Measurements from ENCODE around the gene ONECUT2.

DNA sequence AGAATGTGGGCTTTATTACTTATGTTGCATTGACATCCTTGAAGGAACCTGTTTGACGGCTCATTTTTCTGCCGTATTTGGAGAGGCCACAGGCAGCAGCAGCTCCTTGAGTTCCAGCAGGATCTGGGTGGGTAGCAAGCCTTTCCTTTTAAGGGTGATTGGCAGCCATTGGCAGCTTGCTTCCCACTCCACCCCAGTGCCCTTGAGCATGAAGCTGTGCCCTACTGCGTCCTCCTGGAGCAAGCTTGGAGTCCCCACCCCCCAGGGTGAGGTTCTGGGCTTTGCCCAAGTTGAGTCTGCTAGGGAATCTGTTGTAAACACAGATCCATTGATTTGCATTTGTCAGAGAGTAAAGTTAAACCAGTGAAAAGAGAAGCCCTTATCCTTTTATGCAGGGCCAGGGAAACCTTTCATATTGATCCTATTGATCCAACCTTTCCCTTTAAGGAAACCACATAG lies 9.2 kb downstream of the ONECUT2 start:
- TF ChIP-seq POLR2A (IDR thresholded peaks at IDR 0.05; ENCODE audit: low read depth, low read length) (no peak), POLR2AphosphoS5 (IDR thresholded peaks at IDR 0.05; ENCODE audit: low read depth, low read length) (no peak), PAX5 (IDR thresholded peaks at IDR 0.05; ENCODE audit: insufficient read depth, low read length, severe bottlenecking) (no peak)
